HG03469 (cell line): Measurements from ENCODE around the gene RRP7A.
A peak's percentile ranks its signal among the peaks of the same experiment; 100 is the strongest.
"Not testable (repeated sequence)": the region's sequence is repeated elsewhere in the genome, so short reads cannot be mapped to it uniquely, and the experiment has no call there.

Source experiments
- ATAC-seq: cut with Tn5 transposase; IDR thresholded peaks from one replicate; pipeline ENCODE4 v1.9.1; 2021; ENCODE audit warnings: mild to moderate bottlenecking, moderate library complexity, moderate number of reproducible peaks; ENCODE audit not compliant: unreplicated experiment

RRP7A gene

DNA sequence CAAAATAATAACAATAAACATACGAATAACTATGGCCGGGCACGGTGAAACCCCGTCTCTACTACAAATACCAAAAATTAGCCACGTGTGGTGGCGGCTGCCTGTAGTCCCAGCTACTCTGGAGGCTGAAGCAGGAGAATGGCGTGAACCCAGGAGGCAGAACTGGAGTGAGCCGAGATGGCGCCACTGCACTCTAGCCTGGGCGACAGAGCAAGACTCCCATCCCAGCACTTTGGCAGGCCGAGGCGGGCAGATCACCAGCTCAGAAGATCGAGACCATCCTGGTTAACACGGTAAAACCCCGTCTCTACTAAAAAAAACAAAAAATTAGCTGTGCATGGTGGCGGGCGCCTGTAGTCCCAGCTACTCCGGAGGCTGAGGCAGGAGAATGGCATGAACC, 17.0 kb upstream of the RRP7A start:
- not testable (repeated sequence) for ATAC-seq

DNA sequence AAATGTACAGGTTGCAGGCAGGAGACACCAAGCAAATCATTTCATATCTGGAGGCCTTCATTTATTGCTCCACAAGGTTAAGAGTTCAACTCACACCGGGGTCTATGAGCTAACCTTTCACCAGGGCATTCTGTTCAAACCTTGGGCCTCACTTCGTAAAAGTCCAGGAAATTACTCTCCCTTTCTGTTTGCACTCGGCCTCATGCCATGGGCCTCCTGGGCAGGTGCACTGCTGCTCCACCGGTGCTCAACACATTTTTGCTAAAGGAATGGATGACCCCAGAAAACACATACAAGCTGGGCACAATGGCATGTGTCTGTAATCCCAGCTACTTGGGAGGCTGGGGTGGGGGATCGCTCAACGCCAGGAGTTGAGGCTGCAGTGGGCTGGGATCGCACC, 16.6 kb upstream of the RRP7A start:
- ATAC-seq = no peak

DNA sequence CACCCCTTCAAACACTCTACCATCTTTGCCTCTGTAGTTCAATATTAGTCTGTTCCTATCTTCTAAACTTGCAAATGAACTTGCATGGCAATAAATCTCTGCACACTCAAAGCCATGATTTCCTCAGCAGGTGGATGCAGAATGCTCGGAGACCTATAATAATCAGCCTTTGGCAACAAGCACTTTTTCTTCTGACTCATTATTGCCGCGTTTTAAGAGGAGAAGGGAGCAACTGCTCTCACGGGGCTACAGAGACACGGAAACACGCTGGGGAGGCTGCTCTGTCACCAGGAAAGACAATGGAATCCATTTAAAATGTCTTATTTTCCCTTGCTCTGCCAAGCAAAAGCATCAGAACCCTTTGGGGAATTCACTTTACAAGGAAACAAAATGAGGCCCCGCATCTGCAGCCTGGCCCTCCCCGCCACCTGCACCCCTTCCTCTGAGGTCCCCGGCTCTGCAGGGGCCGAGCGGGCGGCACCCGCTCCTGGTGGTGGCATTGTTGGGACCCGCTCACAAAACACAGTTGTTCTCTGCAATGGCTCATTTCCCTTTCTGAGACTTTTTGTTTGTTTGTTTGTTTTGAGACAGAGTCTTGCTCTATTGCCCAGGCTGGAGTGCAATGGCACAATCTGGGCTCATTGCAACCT, 15.6 kb upstream of the RRP7A start:
- ATAC-seq = not testable (repeated sequence)

DNA sequence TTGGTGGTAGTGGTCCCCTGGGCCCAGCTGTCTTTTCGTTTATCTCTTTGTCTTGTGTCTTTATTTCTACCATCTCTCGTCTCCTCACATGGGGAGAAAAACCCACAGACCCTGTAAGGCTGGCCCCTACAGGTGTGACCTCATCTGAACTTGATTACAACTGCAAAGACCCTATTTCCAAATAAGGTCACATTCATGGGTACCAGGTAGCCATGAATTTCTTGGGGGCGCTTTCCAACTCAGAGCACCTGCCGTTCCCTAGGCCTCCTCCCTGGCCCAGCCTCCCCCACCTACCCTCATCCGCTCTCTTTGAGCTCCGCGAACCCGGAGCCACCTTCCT, 14.0 kb upstream of the RRP7A start:
- no peak for ATAC-seq

DNA sequence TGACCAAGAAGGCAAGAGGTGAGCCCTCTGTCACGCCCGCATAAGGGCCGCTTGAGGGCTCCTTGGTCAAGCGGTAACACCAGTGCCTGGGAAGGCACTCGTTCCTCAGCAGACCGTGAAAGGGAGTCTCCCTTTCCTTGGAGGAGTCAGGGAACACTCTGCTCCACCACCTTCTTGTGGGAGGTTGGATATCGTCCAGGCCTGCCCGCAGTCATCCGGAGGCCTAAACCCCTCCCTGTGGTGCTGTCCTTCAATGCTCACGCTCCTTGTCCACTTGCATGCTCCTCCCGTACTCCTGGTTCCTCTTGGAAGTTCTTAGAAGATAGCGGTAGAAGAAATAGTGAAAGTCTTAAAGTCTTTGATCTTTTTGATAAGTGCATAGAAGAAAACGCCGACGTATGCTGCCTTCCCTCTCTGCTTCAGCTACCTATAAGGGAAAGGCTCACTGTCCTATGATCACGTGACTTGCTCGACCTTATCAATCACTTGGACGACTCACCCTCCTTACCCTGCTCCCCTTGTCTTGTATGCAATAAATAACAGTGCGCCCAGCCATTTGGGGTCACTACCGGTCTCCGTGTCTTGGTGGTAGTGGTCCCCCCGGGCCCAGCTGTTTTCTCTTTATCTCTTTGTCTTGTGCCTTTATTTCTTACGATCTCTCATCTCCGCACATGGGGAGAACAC, 11.9 kb upstream of the RRP7A start:
- not testable (repeated sequence) for ATAC-seq

DNA sequence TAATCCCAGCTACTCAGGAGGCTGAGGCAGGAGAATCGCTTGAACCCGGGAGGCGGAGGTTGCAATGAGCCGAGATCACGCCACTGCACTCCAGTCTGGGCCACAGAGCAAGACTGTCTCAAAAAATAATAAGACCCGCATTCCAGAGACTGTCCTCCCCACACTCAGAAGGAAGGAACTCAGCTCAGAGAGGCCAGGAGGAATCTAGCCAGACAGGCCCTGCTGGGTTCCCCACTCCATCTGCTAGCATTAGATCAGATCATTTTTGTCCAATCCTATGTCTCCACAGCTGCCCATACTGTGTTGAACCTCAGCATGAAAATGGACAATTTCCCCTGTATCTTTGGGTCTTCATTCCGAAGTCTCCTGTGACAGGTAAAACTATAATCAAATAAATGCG, 9.8 kb upstream of the RRP7A start:
- not testable (repeated sequence) for ATAC-seq

DNA sequence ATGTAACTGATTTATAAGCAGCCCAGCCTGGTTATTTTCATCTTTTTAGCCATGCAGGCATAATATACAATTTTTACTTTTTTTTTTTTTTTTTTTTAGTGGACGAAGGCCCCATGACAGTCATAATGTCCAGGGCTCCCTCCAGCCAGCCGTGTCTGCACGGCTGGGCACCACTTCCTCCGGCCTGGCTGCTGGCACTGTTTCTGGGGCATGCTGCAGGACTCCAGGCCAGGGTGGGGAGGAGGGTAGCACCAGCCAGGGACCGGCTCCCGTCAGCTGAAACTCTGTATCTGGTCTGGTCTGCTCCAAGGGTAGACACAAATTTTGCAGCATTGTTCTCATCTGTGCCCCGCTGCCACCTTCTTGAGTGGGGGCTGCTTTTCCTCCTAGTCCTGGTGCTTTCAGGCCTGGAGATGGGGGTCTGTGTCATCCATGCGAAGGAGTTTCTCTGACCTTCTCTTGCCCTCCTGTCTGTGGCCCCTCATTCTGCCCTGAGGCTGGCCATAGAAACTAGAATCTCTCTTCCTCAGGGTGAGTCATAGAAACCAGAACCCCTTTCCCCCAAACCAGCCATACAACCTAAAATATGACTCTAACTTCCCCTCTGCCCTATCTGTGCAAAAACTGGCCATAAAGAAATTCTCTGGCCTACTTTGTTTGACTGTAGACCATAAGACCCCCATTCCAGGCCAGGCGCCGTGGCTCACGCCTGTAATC, 9.2 kb upstream of the RRP7A start:
- ATAC-seq = no peak

DNA sequence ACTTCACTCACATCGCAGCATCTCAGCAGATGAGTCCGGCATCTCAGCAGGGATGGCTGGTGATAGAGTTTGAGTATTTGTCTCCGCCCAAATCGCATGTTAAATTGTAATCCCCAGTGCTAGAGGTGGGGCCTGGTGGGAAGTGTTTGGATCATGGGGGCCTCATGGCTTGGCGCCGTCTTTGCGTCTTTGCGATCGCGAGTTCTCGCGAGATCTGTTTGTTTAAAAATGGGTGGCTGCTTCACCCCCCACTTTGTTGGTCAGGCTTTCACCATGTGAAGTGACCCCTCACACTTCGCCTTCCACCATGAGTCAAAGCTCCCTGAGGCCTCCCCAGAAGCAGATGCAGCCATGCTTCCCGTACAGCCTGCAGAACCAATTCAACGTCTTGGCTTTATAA, 3.0 kb upstream of the RRP7A start:
- ATAC-seq = no peak

DNA sequence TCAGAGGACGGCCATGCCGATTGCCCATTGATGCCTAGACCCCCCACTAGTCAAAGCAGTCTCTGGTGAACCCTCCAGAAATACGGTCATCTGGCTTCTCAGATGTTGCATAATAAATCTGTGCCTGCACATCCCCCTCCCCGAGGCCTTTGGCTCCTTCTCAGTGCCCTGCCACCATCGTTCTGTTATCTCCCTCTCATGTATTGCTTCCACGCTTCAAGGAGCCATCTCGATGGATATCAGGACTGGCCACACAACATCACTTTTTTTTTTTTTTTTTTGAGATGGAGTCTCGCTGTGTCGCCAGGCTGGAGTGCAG, 1.6 kb upstream of the RRP7A start:
- no peak for ATAC-seq

DNA sequence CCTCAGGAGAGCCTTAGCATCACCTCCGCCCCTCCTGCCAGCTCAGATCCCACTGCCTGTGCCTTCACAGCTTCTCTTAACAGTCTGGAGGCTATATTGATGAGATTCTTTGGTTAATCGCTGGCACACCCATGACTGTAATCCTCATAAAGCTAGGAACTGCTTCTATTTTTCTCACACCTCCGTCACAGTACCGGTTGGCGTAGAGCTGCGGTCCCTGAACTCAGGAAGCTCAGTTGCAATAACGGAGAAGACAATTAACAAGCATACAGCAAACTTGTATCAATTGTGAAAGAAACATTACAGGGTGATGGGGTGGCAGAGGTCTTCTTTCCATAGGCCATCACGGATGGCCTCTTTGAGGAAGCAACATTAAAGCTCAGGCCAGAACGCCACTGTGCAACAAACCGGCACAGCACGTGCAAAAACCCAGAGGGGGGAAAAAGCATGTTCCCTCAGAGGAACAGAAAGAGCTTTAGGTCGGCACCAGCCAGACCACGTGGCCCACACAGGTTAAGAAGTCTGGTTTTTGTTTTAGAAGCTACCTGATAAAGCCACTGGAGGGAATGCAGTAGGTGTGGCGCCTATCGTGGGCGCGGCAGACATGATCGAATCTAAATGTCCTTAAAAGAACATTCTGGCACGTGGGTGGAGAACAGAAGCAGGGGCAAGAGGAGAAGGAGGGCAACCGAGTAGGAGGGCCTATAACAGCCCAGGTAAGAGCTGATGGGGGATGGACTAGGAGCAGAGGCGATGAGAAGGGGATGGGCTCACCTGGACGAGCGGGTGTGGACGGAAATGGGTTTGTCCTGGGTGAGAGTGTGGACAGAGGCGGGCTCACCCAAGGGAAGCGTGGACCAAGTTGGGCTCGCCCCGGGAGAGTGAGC, 715 bp downstream of the RRP7A start:
- peak; percentile 15 for ATAC-seq

DNA sequence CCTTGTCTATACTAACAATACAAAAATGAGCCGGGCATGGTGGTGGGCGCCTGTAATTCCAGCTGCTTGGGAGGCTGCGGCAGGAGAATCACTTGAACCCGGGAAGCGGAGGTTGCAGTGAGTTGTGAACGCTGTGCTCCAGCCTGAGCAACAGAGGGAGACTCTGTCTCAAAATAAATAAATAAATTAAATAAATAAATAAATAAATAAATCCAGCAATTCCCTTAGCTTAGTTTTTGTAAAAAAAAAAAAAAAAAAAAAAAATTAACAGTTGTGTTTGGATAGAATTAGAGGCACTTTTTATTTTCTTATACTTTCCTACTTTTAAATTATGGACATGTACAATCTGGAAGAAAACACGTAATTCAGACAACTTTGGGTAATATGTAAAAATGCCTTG, 2.5 kb downstream of the RRP7A start:
- ATAC-seq = not testable (repeated sequence)

DNA sequence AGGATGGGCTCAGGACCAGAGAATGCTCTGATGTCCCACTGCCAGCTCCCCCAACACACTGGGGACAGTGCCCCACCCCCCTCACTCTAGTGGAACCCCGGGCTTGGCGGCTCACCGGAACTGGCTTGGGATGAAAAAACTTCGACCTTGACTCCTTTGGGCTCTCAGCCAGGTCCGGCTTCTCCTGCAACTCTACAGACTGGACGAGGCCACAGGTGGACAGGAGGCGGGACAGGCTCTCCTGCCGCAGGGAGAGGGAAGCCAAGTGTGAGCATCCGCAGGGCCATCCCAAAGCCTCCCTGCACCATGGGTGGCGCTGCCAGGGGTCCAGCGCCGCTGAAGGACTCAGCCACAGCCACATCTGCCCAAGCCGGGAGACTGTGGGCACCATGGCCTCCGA, 3.7 kb downstream of the RRP7A start:
- ATAC-seq = no peak

DNA sequence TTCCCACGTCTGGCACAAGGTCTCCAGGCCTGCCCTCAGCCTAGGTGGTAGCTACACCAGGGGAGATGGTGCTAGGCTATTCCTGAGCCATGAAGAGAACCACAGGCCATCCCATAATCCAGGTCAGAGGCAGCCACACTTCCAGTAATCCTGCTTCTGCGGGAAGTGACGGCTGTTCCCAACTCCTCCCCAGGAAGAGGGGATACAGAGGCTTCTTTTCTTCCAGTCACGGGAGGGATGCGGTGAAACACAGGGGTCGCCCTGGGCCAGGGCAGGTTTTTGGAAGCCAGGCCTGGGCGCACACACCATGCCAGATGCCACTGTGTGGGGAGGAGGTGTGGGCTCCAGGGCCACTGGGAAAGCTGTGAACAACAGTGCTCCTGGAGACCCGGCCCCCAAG, 4.3 kb downstream of the RRP7A start:
- not testable (repeated sequence) for ATAC-seq

DNA sequence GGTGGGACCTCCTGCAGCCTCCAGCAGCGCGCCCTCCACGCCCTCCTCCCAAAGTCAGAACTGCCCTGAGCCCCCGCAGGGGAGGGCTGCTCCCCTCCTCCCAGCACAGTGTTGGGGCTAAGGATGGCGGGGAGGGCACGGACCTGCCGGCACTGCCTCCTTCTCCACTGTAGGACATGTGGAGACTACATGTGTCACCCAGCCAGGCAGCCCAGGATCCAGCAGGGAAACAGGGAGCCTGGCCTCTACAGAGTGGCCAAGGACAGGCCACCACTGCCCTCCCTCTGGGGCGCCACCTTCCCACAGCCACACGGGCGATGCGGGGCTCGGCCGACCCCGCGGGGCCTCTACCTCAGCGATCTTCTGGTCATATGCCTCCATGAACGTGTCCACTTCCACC, 5.3 kb downstream of the RRP7A start:
- ATAC-seq = not testable (repeated sequence)

DNA sequence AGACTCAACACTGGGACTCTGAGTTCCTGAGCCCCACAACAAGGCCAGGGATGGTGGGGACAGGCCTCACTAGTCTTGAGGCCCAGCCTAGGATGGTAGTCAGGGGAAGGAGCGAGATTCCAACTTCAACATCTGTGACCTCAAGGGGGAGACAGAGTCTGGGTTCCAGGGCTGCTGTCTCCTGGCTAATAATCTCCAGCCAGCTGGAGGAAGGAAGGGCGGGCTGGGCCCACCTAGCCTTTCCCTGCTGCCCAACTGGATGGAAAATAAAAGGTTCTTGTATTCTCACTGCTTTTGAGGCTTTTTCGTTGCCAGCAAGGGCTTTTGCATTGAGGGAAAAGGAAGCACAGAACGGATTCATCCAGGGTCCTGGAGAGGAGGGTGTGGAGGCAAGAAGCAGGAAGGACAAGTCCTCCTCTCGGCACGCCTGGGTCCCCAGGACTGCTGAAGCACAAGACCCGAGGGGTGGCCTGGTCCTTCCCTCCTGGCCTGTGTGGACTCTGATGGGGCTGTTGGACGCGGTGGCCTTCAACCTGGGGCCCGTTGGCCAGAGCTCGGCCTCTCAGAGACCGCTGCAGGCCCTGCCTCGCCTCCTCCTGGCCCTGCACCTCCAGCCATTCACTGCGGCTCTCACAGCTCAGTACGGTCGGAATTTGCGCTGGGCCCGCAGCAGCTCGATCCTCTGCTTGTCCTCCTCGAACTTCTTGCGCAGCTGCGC, 7.2 kb downstream of the RRP7A start:
- not testable (repeated sequence) for ATAC-seq

DNA sequence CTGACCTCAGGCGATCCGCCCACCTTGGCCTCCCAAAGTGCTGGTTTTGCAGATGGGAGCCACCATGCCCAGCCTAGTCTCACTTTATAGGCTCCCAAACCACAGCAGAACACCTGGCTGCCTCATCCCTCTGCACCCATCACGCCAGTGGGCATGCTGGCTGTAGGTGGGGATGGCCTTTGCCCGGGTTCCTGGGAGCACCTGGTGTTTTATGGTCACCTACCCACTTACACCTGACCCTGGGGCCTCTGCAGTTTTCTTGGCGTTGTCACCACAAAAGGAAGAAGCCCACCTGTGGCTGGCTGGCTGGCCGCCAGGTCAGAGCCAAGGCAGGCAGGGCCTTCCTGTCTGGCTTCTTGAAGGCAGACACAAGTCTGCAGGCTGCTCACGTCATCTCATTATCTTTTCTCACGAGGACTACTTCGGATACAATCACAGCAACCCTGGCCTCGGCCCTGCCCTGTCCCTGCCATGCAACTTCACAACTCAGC, 8.2 kb downstream of the RRP7A start:
- ATAC-seq = no peak

DNA sequence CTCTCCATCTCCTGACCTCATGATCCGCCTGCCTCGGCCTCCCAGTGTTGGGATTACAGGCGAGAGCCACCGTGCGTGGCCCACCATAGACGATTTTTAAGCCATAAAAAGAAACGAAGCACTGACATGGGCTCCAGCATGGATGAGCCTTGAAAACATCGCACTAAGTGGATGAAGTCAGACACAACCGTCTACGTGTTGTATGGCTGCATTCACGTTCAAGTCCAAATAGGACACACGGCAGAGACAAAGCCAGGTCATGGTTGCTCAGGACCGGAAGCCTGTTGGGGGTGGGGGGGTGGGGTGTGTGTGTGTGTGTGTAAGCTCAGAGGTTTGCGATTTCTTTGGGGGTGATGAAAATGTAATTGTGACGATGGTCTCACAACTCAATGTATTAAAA, 10.0 kb downstream of the RRP7A start:
- no peak for ATAC-seq

DNA sequence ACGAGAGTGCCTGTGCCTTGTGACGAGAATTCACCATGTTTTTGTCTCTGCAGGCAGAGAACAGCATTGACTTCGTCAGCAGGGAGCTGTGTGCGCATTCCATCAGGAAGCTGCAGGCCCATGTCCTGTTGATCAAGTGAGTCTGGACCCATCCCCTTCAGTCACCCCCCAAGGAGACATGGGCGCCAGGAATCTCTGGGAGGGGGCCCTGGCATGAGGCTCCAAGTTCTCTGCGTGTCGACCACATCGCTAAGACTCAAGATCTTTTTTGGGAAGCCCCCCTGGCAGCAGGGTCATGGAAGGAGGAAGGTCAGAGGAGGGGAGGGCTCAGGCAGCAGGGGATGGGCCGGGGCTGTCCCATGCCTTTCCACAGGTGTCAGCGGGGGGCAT, 10.6 kb downstream of the RRP7A start:
- not testable (repeated sequence) for ATAC-seq

DNA sequence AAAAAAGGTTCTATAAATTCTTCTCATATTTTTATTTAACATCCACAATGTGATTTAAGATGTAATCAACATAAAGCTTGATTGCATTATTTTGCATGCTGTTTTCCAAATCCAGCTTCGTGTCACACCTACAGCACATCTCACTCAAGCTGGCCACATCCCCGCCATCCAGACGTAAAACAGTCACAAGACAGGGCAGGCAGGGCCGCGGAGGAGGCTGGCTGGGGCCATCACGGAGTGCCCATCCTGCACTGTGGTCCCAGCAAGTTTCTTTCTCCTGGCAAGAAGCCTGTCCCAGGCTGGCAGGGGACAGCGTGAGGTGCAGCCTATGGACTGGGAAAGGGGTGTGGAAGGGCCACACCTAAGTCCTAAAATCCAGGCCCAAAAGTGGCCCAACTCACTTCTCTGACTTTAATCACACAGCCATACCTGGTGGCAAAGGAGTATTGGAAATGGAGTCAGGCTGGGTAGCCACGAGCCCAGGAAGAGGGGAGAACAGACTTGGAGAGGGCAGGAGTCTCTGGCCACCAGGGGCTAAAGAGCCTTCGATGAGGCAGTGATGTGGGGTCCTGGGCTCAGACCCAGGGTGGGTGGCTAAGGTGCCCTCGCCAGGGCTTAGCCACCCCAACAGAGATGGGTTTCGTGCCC, 11.1 kb downstream of the RRP7A start:
- ATAC-seq = not testable (repeated sequence)

DNA sequence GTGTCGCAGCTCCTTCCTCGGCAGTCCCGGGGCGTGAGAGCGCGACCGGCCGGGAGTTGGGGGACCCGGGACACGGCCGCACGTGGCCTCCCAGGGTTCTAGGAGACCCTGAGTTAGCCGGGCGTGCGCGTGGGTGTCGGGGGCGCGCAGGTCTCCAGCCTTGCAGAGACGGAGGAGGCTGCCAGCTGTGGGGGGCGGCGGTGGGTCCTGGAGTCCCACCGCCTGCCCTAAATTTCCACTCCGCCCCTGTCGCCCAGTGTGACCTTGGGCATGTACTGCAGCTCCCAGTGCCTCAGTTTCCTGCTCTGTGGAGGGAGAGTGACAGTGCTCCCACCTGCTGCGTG, 18.8 kb downstream of the RRP7A start:
- ATAC-seq = no peak
